HK-2 (cell line): ENCODE data around the gene SHISA5.

Experiments
- DNase-seq: peaks from one replicate; pipeline ENCODE4 v3.0.0-alpha.2; 2018; ENCODE audit not compliant: unreplicated experiment

SHISA5 gene

DNA sequence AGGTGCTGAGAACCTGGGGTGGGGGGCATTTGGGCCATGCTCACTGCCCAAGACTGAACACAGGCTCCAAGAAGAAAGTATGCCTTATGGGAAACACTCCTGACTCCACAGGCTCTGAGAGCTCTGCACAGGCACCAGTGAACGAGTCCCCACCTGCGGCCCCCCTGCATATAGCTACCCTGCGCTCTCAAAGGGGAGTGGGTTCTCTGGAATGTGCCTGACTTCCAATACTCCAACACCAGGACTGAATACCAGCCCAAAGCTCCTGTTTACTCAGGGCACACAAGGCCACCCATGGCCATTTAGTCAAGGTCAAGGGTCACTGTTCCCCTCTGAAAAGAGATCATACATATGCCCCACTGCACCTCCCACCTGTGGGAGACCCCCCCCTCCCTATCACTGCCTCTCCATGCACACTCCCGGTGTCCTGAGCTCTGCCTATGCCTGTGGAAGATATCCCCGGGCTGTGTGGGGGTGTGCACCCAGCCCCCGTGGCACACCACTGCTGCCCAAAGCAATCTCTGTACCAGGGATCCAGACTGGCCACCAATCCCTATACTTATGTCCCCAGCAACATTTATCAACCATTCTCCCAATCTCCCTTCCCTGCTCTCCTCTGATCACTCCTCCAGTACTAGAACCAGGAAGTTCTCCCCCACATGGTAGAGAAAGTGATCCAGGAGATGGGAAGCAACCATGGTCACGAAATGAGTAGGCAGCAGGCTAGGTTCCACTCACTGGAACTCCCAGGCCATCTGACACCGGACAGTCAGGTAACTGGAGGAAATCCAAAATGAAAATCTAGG, 72.5 kb downstream of the SHISA5 start:
- DNase-seq = no peak

DNA sequence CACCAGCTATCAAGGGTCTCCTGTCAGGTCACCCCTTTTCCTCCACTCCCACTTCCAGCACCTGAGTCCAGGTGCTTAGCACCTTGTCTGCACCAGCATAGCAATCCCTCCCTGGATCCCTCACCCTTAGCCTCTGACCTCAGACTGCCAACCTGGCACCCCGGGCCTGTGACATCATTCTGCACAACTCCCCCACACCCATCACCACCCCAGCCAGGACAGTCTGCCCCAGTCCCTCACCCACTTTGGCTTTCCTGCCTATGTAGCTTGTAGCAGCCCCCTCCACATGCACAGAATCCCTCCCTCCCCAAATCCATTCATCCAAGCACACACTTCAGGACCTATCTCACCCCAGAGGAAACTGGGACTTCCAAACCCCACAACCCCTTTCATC, 73.3 kb downstream of the SHISA5 start:
- DNase-seq = no peak

DNA sequence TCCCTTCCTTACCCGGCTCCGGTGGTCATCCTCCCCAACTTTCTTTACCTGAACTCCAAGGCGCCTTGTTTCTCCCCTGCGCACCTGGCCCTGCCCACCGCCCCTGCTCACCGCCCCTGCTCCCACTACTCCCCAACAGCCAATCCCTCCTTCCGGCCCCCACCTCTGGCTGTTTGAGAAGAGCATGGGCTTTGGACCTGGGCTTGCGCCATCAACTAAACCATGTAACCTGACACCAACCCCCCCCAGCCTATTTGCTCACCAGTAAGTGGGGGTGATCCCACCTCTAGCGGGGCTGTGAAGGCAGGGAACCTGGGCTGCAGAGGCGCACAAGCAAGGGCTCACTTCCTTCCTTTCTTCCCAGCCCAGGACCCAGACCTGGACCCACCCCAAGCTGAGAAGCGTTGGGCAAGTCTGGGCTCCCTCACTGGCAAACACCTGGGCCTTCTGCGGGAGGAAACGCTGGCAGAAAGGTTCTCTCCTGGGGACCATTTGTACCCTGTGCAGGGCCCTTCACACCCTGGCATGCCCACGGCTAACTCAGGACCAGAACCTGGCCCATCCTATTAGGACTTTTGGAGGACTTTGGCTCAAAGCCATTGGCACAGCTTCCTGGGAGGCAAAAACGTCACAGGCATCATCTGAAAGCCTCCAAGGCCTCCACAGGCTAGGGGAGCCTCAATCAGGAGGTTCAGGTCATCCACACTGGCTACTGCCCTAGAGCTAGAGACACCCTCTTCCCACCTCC, 73.8 kb downstream of the SHISA5 start, which contains the start of gene PLXNB1:
Gene PLXNB1, minus strand, starts transcription at position 127 of the 748 bp plus-strand sequence. CDS start 5,475 bp downstream, outside the sequence.
- no peak for DNase-seq

DNA sequence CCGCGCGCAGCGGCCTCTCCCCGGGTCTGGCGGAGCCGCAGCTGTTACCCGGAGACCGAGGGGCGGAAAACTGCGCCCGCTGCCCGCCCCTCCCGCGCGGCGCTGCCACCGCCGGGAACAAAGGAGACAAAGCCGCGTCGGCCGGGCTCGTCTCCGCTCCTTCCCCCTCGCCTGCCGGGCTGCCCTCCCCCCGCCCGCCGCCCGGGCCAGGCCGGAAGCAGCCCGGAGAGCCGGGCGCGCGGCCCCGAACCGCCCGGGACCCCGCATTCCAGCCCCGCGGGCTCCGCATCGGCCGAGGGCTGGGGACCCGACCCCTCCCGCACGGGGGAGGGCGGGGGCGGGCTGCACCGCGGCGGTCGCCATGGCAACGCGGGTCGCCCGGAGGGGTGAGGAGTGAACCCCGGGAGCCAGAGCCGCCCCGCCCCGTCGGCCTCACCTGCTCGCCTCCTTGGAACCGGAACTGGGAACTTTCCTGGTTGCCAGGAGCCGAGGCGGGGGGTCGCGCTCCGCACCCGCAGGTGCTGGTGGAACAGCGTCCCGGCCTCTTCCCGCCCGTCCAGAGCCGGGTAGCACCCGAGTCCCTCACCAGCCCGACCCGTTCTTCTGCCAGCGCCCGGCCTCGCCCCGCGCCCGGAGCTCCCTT, 74.5 kb downstream of the SHISA5 start:
- DNase-seq = peak; percentile 50

DNA sequence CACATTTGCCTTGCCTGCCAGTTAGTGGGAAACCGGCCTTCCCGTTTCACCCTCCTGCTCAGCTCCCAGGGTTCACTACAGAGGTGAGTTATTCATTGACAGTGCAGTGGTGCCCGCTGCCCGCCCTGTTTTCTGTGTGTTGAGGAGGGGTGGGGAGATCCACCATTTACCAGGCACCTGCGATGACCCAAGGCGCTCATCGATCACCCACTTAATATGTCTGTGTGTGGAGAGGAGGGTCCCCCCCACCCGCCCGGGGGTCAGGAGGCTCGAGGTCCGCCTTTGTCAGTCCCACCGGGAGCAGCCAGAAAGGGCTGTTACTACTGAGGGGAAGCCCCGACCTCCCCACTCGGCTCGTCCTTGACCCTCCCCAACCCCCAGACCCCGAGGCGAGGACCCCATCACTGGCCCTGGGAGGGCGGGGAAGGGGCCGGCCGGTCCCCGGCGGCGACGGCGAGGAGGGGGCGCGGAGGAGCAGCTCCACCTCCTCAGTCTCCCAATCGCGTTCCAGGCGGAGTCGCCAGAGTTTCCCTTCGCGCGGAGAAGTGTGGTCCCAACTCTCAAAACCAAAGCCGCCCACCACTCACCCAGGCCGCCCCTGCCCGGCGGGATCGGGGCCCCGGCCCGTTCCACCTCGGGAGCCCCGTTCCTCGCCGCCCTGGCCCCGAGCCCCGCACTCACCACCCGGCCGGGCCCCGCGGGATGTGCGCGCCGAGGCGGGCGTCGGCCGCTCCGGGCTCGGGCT, 75.2 kb downstream of the SHISA5 start:
- DNase-seq = peak; percentile 65

DNA sequence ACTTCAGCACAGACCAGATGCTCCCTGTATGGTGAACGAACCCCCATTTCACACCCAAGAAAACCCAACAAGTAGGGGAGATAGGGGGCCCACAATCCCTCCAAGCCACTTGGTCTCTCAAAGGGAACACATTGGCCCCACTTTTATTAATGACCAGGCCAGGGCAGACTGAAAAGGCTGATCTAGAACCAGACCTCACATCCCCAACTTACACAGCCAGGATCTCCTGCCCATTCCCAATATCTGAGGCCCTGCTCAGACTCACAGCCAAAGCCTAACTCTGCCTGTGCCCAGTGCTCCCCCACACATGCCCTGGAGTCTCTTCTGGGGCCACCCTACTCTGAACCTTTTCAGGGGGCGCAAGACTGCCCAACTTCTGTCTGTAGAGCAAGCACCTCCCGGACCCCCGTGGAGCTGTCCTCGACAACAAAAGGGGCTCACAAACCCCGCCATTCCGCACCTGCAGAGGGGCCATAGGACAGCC, 75.8 kb downstream of the SHISA5 start:
- DNase-seq = no peak

DNA sequence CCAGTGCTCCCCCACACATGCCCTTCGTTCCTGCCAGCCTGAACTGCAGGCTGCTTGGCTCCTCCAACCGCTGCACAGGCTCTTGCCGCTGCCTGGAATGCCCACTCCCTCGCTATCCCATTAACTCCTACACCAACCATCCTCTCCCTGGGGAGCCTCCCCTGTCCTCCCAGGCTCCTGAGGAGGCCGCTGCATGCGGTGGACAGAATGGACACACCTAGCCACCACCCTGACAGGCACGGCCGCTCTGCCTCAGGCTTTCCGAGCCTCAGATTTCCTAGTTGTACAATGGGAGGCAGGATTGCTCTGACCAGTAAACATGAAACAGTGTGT, 76.4 kb downstream of the SHISA5 start:
- no peak for DNase-seq

DNA sequence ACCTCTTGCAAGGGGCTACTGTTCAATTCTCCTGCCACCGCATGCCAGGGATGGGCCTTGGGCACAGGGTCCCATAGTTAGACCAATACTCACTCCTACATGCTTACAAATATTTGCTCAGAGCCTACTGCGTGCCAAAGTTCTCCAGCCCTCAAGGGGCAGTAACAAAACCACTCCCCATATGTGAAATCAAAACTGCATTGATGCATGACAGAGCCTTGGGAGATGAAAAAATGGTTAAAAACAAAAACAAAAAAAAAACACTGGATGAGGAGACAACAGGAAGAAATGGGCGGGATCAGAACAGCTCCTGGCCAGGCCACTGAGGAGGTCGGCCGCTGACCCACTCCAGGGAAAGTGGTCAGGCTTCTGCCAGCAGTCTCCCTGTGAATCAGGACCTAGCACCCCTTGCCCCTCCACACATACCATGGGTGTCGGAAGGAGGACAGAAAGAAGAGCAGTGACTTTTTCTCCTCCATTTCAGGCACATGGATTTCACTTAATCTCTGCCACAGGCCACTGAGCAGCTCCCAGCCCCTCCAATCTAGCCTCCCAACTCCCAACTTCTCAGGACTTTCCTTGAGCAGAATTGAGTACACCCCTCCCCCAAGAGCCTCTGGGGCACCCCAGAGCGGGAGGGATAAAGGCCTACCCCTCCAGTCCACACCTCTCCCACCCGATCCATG, 76.9 kb downstream of the SHISA5 start:
- no peak for DNase-seq

DNA sequence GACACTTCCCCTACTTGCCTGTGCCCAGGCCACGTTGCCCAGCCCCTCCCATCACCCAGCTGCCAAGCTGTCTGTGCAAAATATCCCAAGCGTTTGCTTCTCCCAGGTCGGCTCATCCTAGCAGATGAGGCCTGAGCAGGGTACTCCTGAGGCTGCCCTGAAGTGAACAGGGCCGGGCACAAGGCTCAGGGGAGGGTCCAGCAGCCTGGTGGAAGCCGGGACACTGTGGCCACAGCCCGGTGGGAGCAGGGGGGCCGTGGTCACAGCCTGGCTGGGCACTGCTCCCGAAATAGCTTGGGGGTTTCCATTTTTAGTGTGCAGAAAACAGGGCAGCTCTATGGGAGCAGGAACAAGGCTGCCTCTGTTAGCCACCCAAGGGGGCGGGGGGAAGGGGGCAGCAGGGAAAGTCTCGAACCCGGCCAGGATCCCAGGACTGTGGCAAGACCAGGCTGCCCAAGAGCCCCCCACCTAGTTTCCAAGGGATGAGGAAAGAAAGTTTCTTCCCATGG, 77.5 kb downstream of the SHISA5 start:
- DNase-seq = no peak

DNA sequence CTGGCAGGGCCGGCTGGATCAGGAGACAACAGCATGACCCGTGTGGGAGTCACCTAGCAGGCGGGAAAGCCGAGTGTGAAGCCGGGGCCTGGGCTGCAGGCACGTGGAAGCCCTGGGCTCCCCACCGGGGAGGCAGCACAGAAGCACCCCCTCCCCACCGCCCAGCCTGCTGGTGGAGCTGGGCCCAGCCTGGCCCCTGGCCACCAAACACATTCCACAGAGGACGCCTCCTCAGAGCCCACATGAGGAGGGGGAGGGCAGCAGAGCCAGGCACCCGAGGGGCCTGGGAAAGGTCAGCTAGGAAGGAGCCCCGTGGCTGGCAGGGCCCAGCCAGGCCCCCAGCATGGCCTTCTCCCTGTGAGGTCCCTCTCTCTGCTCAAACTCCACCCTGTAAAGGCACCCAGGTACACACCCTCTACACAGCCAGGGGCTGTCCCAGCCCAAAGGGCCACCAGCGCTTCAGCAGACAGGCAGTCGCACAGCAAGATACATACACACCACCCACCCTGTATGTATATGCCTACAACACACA, 78.6 kb downstream of the SHISA5 start:
- DNase-seq = no peak

DNA sequence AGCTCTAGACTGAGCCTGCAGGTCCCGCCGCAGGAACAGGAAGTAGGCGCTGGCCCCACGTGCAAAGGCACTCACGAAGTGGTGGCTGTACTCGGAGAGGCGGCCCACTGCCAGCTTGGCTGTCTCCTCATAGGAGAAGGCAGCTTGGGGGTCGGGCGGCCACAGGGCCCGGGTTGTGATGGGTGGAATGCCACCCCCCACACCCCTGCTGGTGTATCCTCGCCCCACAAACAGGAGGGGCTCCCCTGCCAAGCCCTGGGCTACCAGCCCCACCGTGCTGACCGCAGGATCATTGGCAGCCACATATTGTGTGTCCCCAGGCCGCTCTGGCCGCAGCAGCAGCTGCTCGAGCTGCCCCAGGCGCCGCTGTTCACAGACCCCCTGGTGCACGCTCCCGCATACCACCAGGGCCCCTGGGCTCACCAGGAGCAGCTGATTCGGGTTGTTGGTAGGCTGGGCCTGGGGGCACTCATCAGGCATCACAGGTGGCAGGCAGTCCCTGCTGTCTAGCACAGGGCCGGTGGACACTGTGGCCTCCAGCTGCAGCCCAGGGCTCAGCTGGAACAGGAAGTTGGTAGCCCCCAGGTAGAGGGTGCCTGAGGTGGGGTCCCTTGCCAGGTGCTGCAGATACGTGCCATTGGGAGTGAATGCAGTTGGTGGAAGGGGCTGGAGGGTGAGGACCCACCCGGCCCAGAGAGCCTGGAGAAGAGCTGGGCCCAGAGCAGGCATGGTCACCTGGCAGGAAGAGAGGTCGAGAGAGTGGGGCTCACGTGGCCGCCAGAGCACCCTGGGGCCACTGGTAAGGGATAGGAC, 79.9 kb downstream of the SHISA5 start:
- DNase-seq = no peak

DNA sequence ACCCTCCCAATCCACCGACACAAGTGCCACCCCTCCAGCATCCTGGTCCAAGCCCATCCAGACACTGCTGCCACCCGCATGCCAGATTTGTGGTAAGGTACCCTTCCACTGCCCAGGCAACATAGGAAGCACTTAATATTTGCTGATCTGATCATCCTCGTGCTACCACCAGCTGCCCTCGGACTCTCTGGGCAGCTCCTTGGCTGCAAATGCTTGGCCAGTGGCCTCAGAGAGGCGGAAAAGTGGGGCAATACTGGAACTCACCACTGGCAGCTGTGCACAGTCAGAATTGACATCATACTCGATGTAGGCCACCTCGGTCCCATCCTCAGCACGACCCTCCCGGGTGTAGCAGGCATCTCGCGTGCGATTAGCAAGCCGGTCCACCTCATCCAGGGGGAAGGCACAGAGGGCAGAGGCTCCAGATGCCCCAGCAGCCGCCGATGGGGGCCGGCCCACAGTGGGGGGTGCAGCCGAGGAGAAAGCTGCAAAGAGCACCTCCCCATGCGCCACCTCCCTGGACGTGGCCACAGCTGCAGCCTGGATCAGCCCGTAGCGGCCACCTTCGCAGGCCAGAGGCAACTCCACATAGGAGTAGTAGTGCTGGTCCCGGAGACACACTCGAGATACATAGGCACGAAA, 80.6 kb downstream of the SHISA5 start:
- DNase-seq = no peak

DNA sequence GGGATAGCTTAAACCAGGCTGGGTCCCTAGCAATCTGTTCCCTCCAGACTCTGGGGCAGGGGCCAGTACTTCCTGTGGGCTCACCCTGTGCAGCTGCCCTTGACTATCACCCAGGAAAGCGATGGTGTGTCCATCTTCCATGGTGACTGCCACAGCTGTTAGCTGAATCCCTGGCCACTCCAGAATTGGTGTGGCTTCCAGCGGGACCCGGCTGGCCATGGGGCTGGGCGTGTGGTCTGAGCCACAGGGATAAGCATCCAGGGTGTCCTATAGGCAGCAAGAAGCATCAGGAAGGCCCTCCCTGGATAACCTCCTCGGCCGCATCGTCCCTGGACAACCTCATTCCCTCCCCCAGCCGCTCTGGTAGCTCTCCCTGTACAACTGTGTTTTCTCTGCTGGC, 81.3 kb downstream of the SHISA5 start:
- no peak for DNase-seq

DNA sequence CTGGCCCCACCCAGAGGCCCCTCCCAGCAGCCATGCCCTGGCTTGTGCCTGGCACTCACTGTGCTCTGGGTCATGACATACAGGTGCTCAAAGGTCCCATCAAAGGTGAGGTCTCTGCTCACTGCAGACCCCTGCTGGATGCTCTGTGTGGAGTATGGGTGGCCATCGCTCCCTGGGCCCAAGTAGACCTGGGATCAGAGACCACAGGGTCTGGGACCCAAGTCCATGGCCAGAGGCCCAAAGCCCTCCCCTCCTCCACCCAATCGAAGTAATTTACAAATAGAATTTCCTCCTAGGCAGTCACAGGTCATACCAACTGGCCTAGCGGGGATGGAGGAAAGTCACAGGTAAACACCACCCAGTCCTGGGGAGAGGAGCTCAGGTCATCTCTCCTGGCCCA, 81.7 kb downstream of the SHISA5 start:
- no peak for DNase-seq

DNA sequence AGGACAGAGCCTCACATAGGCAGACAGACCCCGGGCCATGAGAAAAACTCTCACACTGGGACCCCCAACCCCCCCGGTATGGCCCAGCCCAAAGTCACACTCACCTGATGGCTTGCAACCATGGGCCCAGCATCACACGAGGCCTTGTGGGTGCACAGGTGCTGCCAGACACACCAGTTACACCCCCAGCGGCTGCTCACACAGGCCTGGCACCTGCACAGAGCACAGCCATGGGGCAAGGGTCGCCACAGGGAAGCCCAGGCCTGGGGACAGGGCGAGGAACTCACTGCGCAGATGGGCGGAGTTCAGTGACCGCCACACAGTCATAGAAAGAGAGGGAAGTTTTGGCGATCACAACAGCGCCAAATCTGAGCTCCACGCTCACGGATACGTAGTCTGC, 83.4 kb downstream of the SHISA5 start:
- no peak for DNase-seq

DNA sequence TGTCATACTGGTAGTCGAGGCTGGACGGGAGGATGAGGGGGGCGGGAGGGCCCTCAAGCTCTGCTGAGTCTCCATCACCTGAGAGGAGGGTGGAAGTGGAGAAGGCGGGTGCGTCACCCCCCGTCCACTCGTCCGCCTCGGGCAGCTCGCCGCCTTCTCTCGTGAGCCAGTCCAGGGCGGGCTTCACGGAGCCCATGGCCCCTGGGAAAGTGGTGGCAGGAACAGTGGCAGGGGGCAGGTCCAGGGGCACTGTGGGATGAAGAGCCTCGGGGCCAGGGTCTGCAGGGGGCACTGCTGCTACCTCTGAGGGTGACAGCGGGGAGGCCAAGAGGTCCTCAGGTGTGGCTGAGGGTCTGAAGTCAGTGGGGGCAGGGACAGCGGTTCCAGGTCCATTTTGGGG, 84.4 kb downstream of the SHISA5 start:
- DNase-seq = no peak

DNA sequence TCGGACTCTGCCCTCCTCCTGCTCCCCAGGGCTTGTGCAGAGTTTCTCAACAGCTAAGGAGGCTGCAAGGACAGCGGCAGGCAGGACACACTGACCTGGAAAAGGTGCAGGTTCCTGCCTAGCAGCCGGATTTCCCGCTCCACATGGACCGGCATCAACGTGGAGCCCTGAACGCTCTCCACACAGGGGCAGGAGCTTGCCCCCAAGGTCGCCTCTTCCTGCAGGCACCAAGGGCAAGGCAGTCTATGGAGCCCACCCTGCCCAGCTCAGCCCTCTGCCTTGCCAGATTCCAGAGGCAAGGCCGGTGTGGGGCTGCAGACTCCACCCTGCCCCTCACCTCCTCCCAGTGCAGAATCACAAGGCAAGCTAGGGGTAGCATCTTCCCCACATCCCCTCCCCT, 84.8 kb downstream of the SHISA5 start:
- DNase-seq = no peak

DNA sequence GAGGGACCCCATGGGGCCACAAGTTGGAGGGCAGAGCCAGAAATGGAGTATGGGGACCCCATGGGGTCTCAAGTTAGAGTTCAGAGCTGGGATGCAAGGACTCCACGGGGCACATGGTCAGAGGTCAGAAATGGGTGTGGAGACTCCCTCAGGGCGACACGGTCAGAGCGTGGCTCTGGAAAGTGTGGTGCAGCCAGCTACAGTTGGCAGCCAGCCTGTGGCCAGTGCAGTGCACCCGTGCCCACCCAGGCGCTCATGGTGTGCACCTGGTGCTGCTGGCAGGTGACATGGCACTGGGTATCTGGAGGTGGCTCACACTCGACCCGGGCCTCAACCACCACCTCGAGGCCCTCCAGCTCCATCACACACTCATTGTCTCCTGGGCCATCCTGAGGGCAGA, 85.3 kb downstream of the SHISA5 start:
- no peak for DNase-seq

DNA sequence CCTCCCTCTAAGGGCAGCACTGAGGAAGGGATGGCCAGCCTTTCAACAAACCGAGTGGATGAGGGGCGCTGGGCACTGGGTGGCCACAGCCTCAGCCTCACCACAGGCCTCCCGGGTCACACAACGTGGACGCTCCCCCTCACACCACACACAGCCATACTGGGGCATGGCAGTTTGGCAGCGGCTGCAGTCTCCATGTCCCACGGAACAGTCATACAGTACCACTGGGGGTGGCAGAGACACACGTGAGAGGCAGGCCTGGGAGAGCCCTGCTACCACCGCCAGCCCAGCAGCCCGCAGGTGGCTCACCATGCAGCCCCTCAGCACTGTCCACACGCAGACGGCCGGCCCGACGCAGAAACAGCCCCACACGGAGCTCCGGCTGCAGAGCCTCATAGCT, 85.8 kb downstream of the SHISA5 start:
- no peak for DNase-seq
